Measurements from ENCODE around the gene DOCK3.

- TF ChIP-seq, protein P1, sequence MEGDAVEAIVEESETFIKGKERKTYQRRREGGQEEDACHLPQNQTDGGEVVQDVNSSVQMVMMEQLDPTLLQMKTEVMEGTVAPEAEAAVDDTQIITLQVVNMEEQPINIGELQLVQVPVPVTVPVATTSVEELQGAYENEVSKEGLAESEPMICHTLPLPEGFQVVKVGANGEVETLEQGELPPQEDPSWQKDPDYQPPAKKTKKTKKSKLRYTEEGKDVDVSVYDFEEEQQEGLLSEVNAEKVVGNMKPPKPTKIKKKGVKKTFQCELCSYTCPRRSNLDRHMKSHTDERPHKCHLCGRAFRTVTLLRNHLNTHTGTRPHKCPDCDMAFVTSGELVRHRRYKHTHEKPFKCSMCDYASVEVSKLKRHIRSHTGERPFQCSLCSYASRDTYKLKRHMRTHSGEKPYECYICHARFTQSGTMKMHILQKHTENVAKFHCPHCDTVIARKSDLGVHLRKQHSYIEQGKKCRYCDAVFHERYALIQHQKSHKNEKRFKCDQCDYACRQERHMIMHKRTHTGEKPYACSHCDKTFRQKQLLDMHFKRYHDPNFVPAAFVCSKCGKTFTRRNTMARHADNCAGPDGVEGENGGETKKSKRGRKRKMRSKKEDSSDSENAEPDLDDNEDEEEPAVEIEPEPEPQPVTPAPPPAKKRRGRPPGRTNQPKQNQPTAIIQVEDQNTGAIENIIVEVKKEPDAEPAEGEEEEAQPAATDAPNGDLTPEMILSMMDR (IDR thresholded peaks at IDR 0.05): no peak
- no peak for TF ChIP-seq EP300 (IDR thresholded peaks at IDR 0.05)
Observed at GRCh38 chr3:51002495-51002894, 327.8 kb downstream of the DOCK3 start.
